Stimulated activated CD4-positive, alpha-beta T cell treated with anti-CD3 and anti-CD28 coated beads, TNF-alpha, amount 100 ng/mL, for 24 hours (primary cell): ENCODE results near the gene RAP2C.
"Not testable (repeated sequence)": the region's sequence is repeated elsewhere in the genome, so short reads cannot be mapped to it uniquely, and the experiment has no call there.

ENCODE experiments used
- DNase-seq, 3 experiments: peaks; one replicate each; pipeline ENCODE4 v3.0.0-alpha.2; 2020; ENCODE audit warnings: low read depth in 3 of 3

Gene RAP2C

GRCh38 chrX:132199941-132200340 lies 19.3 kb downstream of the RAP2C start:
- no peak for DNase-seq

- DNase-seq: no peak
Observed at GRCh38 chrX:132193872-132194574, 25.2 kb downstream of the RAP2C start.

GRCh38 chrX:132191938-132192337 lies 27.3 kb downstream of the RAP2C start:
- no peak for DNase-seq

GRCh38 chrX:132188175-132188574 lies 31.1 kb downstream of the RAP2C start:
- no peak for DNase-seq

DNA sequence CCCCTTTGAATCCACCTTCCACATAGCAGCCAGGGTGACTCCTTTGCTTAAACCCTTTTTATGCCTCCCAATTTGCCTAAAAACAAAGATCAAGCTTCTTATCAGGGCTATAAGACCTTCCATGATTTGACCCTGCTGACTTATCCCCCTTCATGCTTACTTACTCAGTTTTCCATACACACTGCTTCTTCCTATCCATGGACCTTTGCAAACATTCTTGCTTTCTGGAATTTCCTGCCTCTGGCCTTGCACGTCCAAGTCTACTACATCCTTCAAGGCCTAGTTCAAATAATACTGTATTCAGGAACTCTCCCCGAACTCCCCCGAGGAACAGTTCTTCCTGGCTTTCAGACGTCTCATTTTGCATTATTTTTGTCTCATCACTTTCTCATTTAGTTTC lies 31.8 kb downstream of the RAP2C start:
- DNase-seq: no peak

- no peak for DNase-seq
Observed at GRCh38 chrX:132184871-132185270, 34.4 kb downstream of the RAP2C start.

DNA sequence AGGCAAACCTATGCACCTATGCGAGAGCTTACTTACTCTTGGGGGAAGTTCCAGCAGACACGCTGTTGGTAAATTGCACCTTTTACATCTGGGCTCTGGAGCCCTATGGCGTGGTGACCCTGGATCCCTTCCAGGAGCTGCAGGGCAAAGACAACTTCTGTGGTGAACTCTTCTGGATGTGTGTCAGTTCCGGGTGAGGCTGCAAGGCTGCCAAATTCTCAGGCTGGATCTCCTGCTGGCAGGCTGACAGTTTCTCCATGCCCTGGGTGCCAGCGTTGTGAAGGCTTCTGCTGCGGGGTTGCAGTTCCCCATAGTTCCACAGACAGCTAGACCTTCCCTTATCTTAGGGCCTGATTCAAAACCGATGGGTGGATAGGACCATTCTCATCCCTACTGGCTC lies 37.9 kb downstream of the RAP2C start:
- no peak for DNase-seq

GRCh38 chrX:132180929-132181328 lies 38.3 kb downstream of the RAP2C start:
- DNase-seq: no peak

DNA sequence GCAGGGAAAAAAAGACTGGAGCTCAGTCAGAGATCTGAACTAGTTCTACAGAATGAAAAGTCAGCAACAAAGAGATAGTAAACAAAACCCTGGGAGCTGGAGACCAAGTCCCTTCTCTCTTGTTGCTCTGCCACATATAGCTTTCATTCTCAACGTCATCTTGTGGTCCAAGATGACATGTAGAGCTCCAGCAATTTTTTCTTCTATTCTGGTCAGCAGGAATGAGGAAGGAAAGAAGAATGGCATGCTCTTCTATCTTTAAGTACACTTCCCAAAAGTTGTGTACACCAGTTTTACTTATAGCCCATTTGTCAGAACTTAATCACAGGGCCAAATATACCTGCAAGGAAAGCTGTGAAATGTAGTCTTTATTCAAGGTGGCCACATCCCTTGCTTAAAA lies 45.6 kb downstream of the RAP2C start:
- DNase-seq: no peak

GRCh38 chrX:132171881-132172280 lies 47.4 kb downstream of the RAP2C start:
- no peak for DNase-seq

DNA sequence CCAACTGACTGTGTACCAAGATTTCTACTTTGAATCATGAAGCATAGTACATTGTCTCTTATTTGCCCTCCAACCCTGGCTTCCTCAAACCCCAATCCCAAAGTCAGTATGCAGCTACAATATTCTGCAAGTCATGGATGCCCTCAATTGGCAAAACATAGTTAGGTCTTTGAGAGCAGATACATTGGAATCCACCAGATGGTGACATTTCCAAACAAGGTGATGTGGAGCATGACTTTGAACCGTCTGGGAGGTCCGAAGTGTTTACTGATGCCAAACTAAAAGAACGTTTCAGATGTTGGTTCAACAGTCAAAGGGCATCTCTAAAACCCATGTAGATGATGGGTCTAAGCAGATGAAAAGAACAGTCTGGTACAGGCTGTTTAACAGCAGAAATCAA lies 47.8 kb downstream of the RAP2C start:
- no peak for DNase-seq

GRCh38 chrX:132169554-132169953 lies 49.7 kb downstream of the RAP2C start:
- DNase-seq: no peak

- DNase-seq: no peak
Observed at GRCh38 chrX:132165651-132166050, 53.6 kb downstream of the RAP2C start.

DNA sequence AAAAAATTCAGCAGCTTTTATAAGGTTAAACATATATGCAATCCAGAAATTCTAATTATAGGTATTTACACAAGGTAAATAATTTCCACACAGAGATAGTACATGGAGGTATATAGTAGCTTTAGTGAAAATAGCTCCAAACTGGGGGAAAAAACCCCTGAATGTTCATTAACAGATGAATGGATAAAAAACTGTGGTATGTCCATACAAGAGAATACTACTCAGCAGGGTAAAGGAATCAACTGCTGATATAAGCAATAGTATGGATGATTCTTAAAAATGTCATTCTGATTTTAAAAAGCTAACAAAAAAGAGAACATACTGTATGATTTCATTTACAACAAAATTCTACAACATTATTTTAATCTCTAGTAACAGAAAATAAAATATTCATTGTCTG lies 54.2 kb downstream of the RAP2C start:
- no peak for DNase-seq

DNA sequence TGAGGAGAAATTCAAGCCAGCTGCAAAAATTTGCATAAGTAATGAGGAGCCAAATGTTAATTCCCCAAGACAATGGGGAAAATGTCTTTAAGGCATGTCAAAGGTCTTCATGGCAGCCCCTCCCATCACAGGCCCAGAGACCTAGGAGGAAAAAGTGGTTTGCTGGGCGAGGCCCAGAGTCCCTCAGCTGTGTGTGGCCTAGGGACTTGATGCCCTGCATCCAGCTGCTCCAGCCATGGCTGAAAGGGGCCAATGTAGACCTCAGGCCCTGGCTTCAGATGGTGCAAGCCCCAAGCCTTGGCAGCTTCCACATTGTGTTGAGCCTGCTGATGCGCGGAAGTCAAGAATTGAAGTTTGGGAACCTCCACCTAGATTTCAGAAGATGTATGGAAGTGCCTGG lies 56.2 kb downstream of the RAP2C start:
- not testable (repeated sequence) for DNase-seq

DNA sequence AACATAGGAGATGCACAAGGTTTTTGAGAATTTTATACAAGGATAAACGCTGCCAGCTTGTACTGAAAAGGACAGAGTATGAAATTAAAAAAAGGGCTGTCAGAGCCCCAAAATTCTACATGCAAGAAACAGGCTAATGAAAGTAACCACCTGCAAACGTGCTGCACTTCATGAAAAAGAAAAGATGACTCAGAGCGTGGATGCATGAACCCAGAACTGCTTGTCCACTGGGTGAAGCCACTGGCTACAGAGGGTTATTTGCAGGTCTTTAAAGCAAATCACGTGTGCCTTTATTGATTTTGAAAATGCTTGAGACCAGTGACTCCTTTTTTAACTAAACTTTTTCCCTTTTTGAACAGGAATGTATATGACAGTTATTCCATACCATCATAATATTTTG lies 66.1 kb downstream of the RAP2C start:
- DNase-seq: no peak
